Astrocyte (in vitro differentiated cells and primary cell): ENCODE measurements around the gene FAP. TPM values are rescaled to one million over a fixed set of nuclear protein-coding genes. Genes with fewer than 3 reads are reported as not detected.

Experiments
- DNase-seq: peaks from one replicate; pipeline ENCODE4 v3.0.0-alpha.2; 2010; ENCODE audit warnings: low read depth
- FAIRE-seq: peaks from 2 replicates; lab custom pipeline; 2011; peaks lifted over from hg19 to GRCh38; lab: Jason Lieb, UNC
- H2AFZ ChIP-seq: 2 replicates; pipeline ENCODE4 v1.6.0; 2012; ENCODE audit warnings: low read depth, low read length, inconsistent platforms
- H3K27ac ChIP-seq: 2 replicates; pipeline ENCODE4 v1.5.1; 2011; ENCODE audit warnings: low read depth, low read length, inconsistent platforms
- H3K27me3 ChIP-seq: 2 replicates; pipeline ENCODE4 v1.6.0; 2011; ENCODE audit warnings: low read length, inconsistent platforms; ENCODE audit not compliant: insufficient read depth
- H3K36me3 ChIP-seq: 2 replicates; pipeline ENCODE4 v1.5.1; 2011; ENCODE audit warnings: low read length, inconsistent platforms; ENCODE audit not compliant: insufficient read depth
- H3K4me1 ChIP-seq: 2 replicates; pipeline ENCODE4 v1.5.1; 2011; ENCODE audit warnings: low read length, inconsistent platforms; ENCODE audit not compliant: insufficient read depth
- H3K4me2 ChIP-seq: 2 replicates; pipeline ENCODE4 v1.6.0; 2012; ENCODE audit warnings: low read length, inconsistent platforms
- H3K4me3 ChIP-seq: 2 replicates; pipeline ENCODE4 v1.5.1; 2011; ENCODE audit warnings: low read depth, mild to moderate bottlenecking, low read length, inconsistent platforms; ENCODE audit not compliant: insufficient read depth
- H3K79me2 ChIP-seq: 2 replicates; pipeline ENCODE4 v1.6.0; 2012; ENCODE audit warnings: mild to moderate bottlenecking, low read length, inconsistent platforms; ENCODE audit not compliant: insufficient read depth
- H3K9ac ChIP-seq: 2 replicates; pipeline ENCODE4 v1.6.0; 2012; ENCODE audit warnings: mild to moderate bottlenecking, low read length, inconsistent platforms
- H3K9me3 ChIP-seq: 2 replicates; pipeline ENCODE4 v1.5.1; 2012; ENCODE audit warnings: low read depth, mild to moderate bottlenecking, low read length, inconsistent platforms; ENCODE audit not compliant: insufficient read depth
- H4K20me1 ChIP-seq: 2 replicates; pipeline ENCODE4 v1.6.0; 2012; ENCODE audit warnings: low read length, inconsistent platforms; ENCODE audit not compliant: insufficient read depth
- H3K27ac Mint-ChIP-seq: one replicate; pipeline ENCODE4 v1.8.0; 2021; ENCODE audit warnings: mild to moderate bottlenecking, mixed read lengths; ENCODE audit not compliant: unreplicated experiment
- H3K27me3 Mint-ChIP-seq: one replicate; pipeline ENCODE4 v1.8.0; 2021; ENCODE audit warnings: low read depth, mixed read lengths; ENCODE audit not compliant: unreplicated experiment
- H3K36me3 Mint-ChIP-seq: one replicate; pipeline ENCODE4 v1.8.0; 2021; ENCODE audit warnings: low read depth, mixed read lengths; ENCODE audit not compliant: unreplicated experiment
- H3K4me1 Mint-ChIP-seq: one replicate; pipeline ENCODE4 v1.8.0; 2021; ENCODE audit warnings: low read depth, mixed read lengths; ENCODE audit not compliant: unreplicated experiment
- H3K4me3 Mint-ChIP-seq: one replicate; pipeline ENCODE4 v1.8.0; 2021; ENCODE audit warnings: mild to moderate bottlenecking, moderate library complexity, mixed read lengths; ENCODE audit not compliant: unreplicated experiment
- H3K9me3 Mint-ChIP-seq: one replicate; pipeline ENCODE4 v1.8.0; 2021; ENCODE audit warnings: mild to moderate bottlenecking, mixed read lengths; ENCODE audit not compliant: unreplicated experiment
- CTCF ChIP-seq: IDR thresholded peaks from 2 replicates; pipeline ENCODE4 v1.5.1; 2011; ENCODE audit warnings: low read depth, mild to moderate bottlenecking, inconsistent platforms, low read length, moderate library complexity; ENCODE audit not compliant: insufficient read depth
- EZH2 ChIP-seq: IDR thresholded peaks from 2 replicates; pipeline ENCODE4 v1.6.1; 2012; ENCODE audit warnings: mild to moderate bottlenecking, low read length, inconsistent platforms; ENCODE audit not compliant: insufficient read depth
- total RNA-seq: library from RNA; stranded (reverse); gene quantifications from 2 replicates; pipeline ENCODE4 v1.2.1, GENCODE V29; 2021

The FAP gene
- total RNA-seq, 1 donor from 2014 or later: 1.3 TPM

GRCh38 chr2:162198239-162198638, 45.0 kb downstream of the FAP start:
- H3K27me3 ChIP-seq: no peaks in the 10 kb centered on the region
- H4K20me1 ChIP-seq: peaks cover 4% of the 10 kb centered on the region
- H3K4me2 ChIP-seq: peak overlapping the region; percentile 74
- no peak for TF ChIP-seq EZH2
- no peak for TF ChIP-seq CTCF
- peak overlapping the region; percentile 88 for H3K27ac ChIP-seq
- Mint-ChIP-seq H3K27ac (peak overlapping the region; percentile 75), H3K36me3 (no peaks in the 10 kb centered on the region), H3K4me3 (peak overlapping the region; percentile 47), H3K4me1 (peaks cover 22% of the 10 kb centered on the region), H3K9me3 (no peaks in the 10 kb centered on the region), H3K27me3 (peaks cover 7% of the 10 kb centered on the region)
- DNase-seq (peak; percentile 79), FAIRE-seq (no peak)
- H2AFZ ChIP-seq: no peak overlapping the region
- H3K4me1 ChIP-seq: peaks cover 30% of the 10 kb centered on the region
- no peaks in the 10 kb centered on the region for H3K79me2 ChIP-seq
- H3K9me3 ChIP-seq: no peaks in the 10 kb centered on the region
- H3K36me3 ChIP-seq: peaks cover 75% of the 10 kb centered on the region
- H3K9ac ChIP-seq: peak overlapping the region; percentile 44
- H3K4me3 ChIP-seq: no peak overlapping the region

- H3K27ac ChIP-seq: peak overlapping the region; percentile 88
- DNase-seq (peak; percentile 79), FAIRE-seq (peak; percentile 69)
- no peaks in the 10 kb centered on the region for H3K27me3 ChIP-seq
- no peaks in the 10 kb centered on the region for H3K9me3 Mint-ChIP-seq
- peak overlapping the region; percentile 83 for H3K27ac Mint-ChIP-seq
- peaks cover 4% of the 10 kb centered on the region for H4K20me1 ChIP-seq
- H2AFZ ChIP-seq: no peak overlapping the region
- H3K9ac ChIP-seq: peak overlapping the region; percentile 54
- no peaks in the 10 kb centered on the region for H3K9me3 ChIP-seq
- no peak for TF ChIP-seq CTCF
- TF ChIP-seq EZH2: no peak
- H3K27me3 Mint-ChIP-seq: peaks cover 13% of the 10 kb centered on the region
- H3K4me1 Mint-ChIP-seq: peaks cover 22% of the 10 kb centered on the region
- no peak overlapping the region for H3K4me3 Mint-ChIP-seq
- H3K4me3 ChIP-seq: peak overlapping the region; percentile 11
- H3K4me1 ChIP-seq: peaks cover 30% of the 10 kb centered on the region
- H3K36me3 Mint-ChIP-seq: peaks cover 4% of the 10 kb centered on the region
- H3K79me2 ChIP-seq: no peaks in the 10 kb centered on the region
- peaks cover 75% of the 10 kb centered on the region for H3K36me3 ChIP-seq
- H3K4me2 ChIP-seq: peak overlapping the region; percentile 74
These were observed 46.0 kb downstream of the FAP start for GRCh38 chr2:162197069-162197825.

GRCh38 chr2:162196638-162197037, 46.6 kb downstream of the FAP start:
- H3K4me3 Mint-ChIP-seq: no peak overlapping the region
- peak overlapping the region; percentile 34 for H3K27ac Mint-ChIP-seq
- H3K9me3 Mint-ChIP-seq: no peaks in the 10 kb centered on the region
- Histone ChIP-seq H3K27me3 (no peaks in the 10 kb centered on the region), H4K20me1 (peaks cover 4% of the 10 kb centered on the region), H2AFZ (no peak overlapping the region), H3K4me1 (peaks cover 30% of the 10 kb centered on the region), H3K27ac (peak overlapping the region; percentile 88), H3K4me2 (peak overlapping the region; percentile 74), H3K36me3 (peaks cover 73% of the 10 kb centered on the region), H3K9ac (peak overlapping the region; percentile 54), H3K9me3 (no peaks in the 10 kb centered on the region), H3K4me3 (peak overlapping the region; percentile 11), H3K79me2 (no peaks in the 10 kb centered on the region)
- H3K4me1 Mint-ChIP-seq: peaks cover 22% of the 10 kb centered on the region
- H3K27me3 Mint-ChIP-seq: peaks cover 19% of the 10 kb centered on the region
- no peak for FAIRE-seq
- no peak for TF ChIP-seq CTCF
- no peak for TF ChIP-seq EZH2
- H3K36me3 Mint-ChIP-seq: peaks cover 4% of the 10 kb centered on the region
- DNase-seq: peak; percentile 77
